Uterus (tissue), 4 donors: Measurements from ENCODE around the gene IGF2BP2. TPM values are rescaled to one million over a fixed set of nuclear protein-coding genes. Genes with fewer than 3 reads are reported as not detected.

Source experiments
- DNase-seq, 2 donors: peaks; one replicate each; pipeline ENCODE4 v3.0.0-alpha.2; 2019 to 2020
- H3K27ac ChIP-seq, 2 donors: fragments of 200-600 bp; sonication (generic); 1 replicate in 1 of 2; 2 replicates in 1 of 2; pipeline ENCODE4 v1.5.1; 2016 to 2018
- H3K27me3 ChIP-seq, 2 donors: fragments of 200-600 bp; sonication (generic); one replicate each; pipeline ENCODE4 v1.5.1; 2018 to 2019; ENCODE audit warnings: control low read depth in 1 of 2
- H3K36me3 ChIP-seq, 2 donors: fragments of 200-600 bp; sonication (generic); one replicate each; pipeline ENCODE4 v1.5.1; 2019; ENCODE audit warnings: control low read depth in 1 of 2
- H3K4me1 ChIP-seq, 2 donors: fragments of 200-600 bp; sonication (generic); one replicate each; pipeline ENCODE4 v1.5.1; 2018 to 2019; ENCODE audit warnings: control low read depth in 1 of 2
- H3K4me3 ChIP-seq, 2 donors: fragments of 200-600 bp; sonication (generic); 1 replicate in 1 of 2; 2 replicates in 1 of 2; pipeline ENCODE4 v1.5.1; 2018 to 2019; ENCODE audit warnings: mild to moderate bottlenecking in 1 of 2
- H3K9me3 ChIP-seq, 2 donors: fragments of 200-600 bp; sonication (generic); one replicate each; pipeline ENCODE4 v1.5.1; 2019; ENCODE audit warnings: control low read depth in 1 of 2
- CTCF ChIP-seq, 4 experiments: fragments of 200-600 bp in 2 of 4; fragments of 450-650 bp in 2 of 4; sonication (generic) in 2 of 4; IDR thresholded peaks; one replicate each; pipeline ENCODE4 v1.5.1; 2016 to 2019; ENCODE audit warnings: antibody characterized with exemption in 4 of 4, mild to moderate bottlenecking in 2 of 4, moderate library complexity in 1 of 4
- POLR2A ChIP-seq, 2 donors: fragments of 450-650 bp; IDR thresholded peaks; one replicate each; pipeline ENCODE4 v1.6.1; 2016; ENCODE audit warnings: antibody characterized with exemption in 2 of 2, mild to moderate bottlenecking in 1 of 2, moderate library complexity in 1 of 2
- intact Hi-C: fragments of 100-400 bp; cut with DNase I; formaldehyde crosslinking; loops from one replicate; pipeline ENCODE4 v1.15.1; 2023; ENCODE audit warnings: low total_unique reads
- total RNA-seq, 4 donors: library from RNA; depleted of rRNA in 3 of 4; stranded (reverse); fragments of >200 nt in 3 of 4; gene quantifications; one replicate each; pipeline versions ENCODE4 v1.1.0 to v1.2.4, GENCODE V29; 2014 to 2023
- donor health status: DM: yes; HTN: yes; CAD: no.

The IGF2BP2 gene
- total RNA-seq, 4 donors from 2014 or later, result 2.9 to 65.6 (median 13.1) TPM

GRCh38 chr3:185847506-185847905 is 22.7 kb upstream of the IGF2BP2 start:
- Histone ChIP-seq H3K27me3 (no peaks in the 10 kb centered on the region), H3K4me1 (no peaks in the 10 kb centered on the region), H3K36me3 (no peaks in the 10 kb centered on the region), H3K27ac (no peak overlapping the region), H3K9me3 (no peaks in the 10 kb centered on the region), H3K4me3 (no peak overlapping the region)
- DNase-seq, result no peak
- intact Hi-C loops, result no loop called here
- no peak for TF ChIP-seq CTCF (IDR thresholded peaks at IDR 0.05)
- TF ChIP-seq POLR2A (IDR thresholded peaks at IDR 0.05), result no peak

GRCh38 chr3:185846037-185846436 is 21.2 kb upstream of the IGF2BP2 start:
- Histone ChIP-seq H3K9me3 (no peaks in the 10 kb centered on the region), H3K4me3 (no peak overlapping the region), H3K27me3 (no peaks in the 10 kb centered on the region), H3K27ac (no peak overlapping the region), H3K36me3 (no peaks in the 10 kb centered on the region), H3K4me1 (no peaks in the 10 kb centered on the region)
- no peak for DNase-seq
- intact Hi-C loops, result no loop called here
- TF ChIP-seq CTCF (IDR thresholded peaks at IDR 0.05), result no peak
- no peak for TF ChIP-seq POLR2A (IDR thresholded peaks at IDR 0.05)

GRCh38 chr3:185844051-185844450 is 19.2 kb upstream of the IGF2BP2 start:
- Histone ChIP-seq H3K9me3 (no peaks in the 10 kb centered on the region), H3K27me3 (no peaks in the 10 kb centered on the region), H3K4me1 (no peaks in the 10 kb centered on the region), H3K27ac (no peak overlapping the region), H3K36me3 (no peaks in the 10 kb centered on the region), H3K4me3 (no peak overlapping the region)
- TF ChIP-seq CTCF (IDR thresholded peaks at IDR 0.05) (no peak), POLR2A (IDR thresholded peaks at IDR 0.05) (no peak)
- no peak for DNase-seq
- intact Hi-C loops, result no loop called here

GRCh38 chr3:185843635-185844034 is 18.8 kb upstream of the IGF2BP2 start:
- no peaks in the 10 kb centered on the region for H3K27me3 ChIP-seq
- no peaks in the 10 kb centered on the region for H3K36me3 ChIP-seq
- no peak overlapping the region for H3K4me3 ChIP-seq
- intact Hi-C loops, result no loop called here
- H3K4me1 ChIP-seq, result no peaks in the 10 kb centered on the region
- no peak for TF ChIP-seq CTCF (IDR thresholded peaks at IDR 0.05)
- TF ChIP-seq POLR2A (IDR thresholded peaks at IDR 0.05), result no peak
- no peak for DNase-seq
- H3K27ac ChIP-seq, result no peak overlapping the region
- no peaks in the 10 kb centered on the region for H3K9me3 ChIP-seq

- no peak overlapping the region for H3K4me3 ChIP-seq
- DNase-seq, result no peak
- intact Hi-C loops, result no loop called here
- no peak overlapping the region for H3K27ac ChIP-seq
- no peaks in the 10 kb centered on the region for H3K4me1 ChIP-seq
- TF ChIP-seq POLR2A (IDR thresholded peaks at IDR 0.05) (no peak), CTCF (IDR thresholded peaks at IDR 0.05) (no peak)
- no peaks in the 10 kb centered on the region for H3K36me3 ChIP-seq
- no peaks in the 10 kb centered on the region for H3K27me3 ChIP-seq
- no peaks in the 10 kb centered on the region for H3K9me3 ChIP-seq
These were observed 18.3 kb upstream of the IGF2BP2 start for GRCh38 chr3:185843126-185843525.
